Astrocyte of the hippocampus (primary cell): Measurements from ENCODE around the gene NF1.
A peak's percentile ranks its signal among the peaks of the same experiment; 100 is the strongest.
"Not testable (repeated sequence)": the region's sequence is repeated elsewhere in the genome, so short reads cannot be mapped to it uniquely, and the experiment has no call there.

Source experiments
- DNase-seq: peaks from one replicate; pipeline ENCODE4 v3.0.0; 2011; ENCODE audit warnings: low read depth, low spot score

NF1 gene

GRCh38 chr17:31094600-31095235 lies at the start of gene NF1:
Gene NF1 (plus strand): TSS chr17:31094977. CDS start chr17:31095310, 333 bp downstream.
- peak; percentile 99 for DNase-seq

- not testable (repeated sequence) for DNase-seq
These were observed 47.8 kb upstream of the NF1 start for GRCh38 chr17:31046856-31047425.

DNA sequence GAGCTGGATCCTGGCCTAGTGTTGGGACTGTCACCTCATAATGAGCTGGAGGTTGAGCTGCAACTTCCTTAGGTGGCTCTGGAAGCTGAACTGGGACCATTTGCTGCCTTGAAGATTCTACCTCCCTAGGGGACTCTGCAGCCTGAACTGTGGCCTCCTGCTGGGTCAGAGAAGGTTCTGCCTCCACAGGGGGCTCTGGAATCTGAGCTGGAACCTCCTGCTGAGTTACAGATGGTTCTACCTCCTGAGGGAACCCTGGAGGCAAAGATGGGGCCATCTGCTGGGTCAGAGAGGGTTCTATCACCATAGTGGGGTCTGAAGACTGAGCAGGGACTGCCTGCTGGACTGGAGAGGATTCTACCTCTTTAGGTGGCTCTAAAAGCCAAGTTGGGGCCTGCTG lies 46.6 kb upstream of the NF1 start:
- DNase-seq, result no peak

DNA sequence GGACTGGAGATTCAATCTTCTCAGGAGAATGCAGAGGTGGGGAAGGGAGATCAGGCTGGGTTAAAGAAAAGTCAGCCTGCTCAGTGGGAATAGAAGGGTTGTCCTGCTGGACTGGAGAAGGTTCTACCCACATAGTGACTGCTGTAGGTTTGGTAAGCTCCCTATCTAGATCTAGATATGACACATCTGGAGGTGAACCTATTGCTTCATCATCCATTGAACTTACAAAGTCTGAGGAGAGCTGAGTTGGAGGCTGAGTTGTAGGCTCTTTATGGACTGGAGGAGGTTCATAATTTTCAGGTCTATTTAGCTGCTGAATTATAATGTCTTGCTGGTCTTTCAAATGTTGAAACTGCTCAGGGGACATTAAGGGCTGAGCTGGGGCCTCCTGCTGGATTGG lies 46.0 kb upstream of the NF1 start:
- no peak for DNase-seq

DNA sequence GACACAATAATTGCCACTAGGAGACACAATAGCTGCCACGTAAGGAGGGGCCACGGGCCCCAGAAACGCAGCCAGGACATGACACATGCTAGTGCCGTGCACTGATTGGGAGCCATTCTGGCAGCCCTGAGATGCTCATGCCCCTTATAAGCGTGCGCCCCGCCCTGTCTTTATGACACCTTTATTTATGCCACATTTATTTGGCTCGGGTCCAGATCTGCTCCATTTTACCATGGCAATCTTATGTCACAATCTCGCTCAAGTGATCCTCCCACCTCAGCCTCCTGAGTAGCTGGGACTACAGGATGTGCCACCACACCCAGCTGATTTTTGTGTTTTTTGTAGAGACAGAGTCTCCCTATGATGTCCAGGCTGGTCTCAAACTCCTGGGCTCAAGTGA lies 43.8 kb upstream of the NF1 start:
- DNase-seq, result no peak

- no peak for DNase-seq
These were observed 43.3 kb upstream of the NF1 start for GRCh38 chr17:31051506-31051905.

- peak; percentile 95 for DNase-seq
These were observed 42.4 kb upstream of the NF1 start for GRCh38 chr17:31052187-31052889.

DNA sequence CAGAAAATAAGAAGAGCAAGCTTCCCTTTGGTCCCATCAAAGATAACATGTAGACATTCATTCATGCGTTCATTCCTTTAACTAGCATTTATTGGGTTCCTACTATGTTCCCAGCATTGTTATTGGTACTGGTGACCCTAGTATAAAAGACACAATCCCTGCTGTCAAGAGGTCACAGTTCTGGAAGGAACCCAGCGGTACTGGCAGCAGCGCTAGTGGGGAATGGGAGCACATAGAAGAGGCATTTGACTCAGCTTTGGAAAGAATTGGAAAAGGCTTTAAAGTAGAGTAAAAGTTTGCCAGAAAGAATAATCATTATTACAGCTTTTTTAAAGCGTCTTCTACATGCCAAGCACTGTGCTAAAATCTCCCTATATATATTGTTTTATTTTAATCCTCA lies 41.7 kb upstream of the NF1 start:
- peak; percentile 4 for DNase-seq

- no peak for DNase-seq
These were observed 40.0 kb upstream of the NF1 start for GRCh38 chr17:31054761-31055160.

DNA sequence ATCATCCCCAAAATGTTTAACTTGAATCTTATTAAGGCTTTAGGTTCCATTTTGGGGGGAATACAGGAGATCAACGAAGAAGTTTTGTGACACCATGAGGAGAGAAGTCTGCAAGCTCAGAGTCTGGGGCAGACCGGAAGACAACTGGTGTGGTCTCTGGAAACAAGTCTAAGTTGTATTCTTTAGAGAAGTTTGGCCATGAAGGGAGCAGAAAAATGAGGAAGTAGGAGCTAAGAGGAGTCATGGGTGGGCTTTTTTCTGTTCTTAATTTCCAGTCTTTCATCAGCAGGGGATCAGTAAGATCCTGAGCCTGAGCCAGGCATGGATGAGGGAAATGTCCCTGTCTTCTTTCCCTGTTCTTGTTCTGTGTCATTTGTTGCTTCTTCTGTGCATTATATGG lies 35.8 kb upstream of the NF1 start:
- DNase-seq, result no peak

GRCh38 chr17:31060791-31061550 lies 33.8 kb upstream of the NF1 start:
- no peak for DNase-seq

DNA sequence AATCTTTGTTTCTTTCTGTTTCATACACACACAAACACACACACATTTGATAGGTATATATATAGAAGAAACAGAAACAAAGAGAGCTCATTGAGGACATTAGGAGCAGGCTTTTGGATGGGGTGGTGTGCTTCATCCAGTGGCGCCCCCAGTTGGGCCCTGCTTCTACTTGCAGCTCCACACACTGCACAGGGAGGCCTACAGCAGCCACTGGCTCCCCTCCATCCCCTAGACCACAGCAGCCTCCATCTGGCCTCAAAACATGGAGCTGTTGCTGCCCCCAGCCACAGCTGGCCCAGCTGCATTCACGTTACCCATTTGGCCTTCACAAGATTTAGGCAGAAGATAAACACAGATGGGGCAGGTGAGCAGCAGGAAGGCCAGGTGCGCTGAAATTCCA lies 33.1 kb upstream of the NF1 start:
- no peak for DNase-seq

DNA sequence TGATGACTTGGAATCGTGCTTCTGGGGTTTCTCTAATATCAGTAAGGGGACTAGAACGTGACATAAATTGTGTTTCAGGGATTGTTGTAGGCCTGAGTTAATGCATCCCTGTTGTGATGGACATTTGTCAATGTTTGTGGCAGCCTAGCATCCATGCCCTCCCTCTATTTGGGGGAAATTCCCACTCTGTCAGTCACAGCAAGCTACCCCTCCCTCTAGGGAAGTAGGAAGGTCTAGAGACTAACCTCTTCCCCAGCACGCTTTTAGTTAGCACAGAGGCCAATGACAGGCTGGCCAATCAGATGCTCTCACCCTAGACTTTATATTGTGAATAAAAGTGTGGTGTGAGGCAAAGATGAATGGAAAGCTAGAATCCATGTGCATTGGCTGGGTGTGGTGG lies 32.4 kb upstream of the NF1 start:
- no peak for DNase-seq

DNA sequence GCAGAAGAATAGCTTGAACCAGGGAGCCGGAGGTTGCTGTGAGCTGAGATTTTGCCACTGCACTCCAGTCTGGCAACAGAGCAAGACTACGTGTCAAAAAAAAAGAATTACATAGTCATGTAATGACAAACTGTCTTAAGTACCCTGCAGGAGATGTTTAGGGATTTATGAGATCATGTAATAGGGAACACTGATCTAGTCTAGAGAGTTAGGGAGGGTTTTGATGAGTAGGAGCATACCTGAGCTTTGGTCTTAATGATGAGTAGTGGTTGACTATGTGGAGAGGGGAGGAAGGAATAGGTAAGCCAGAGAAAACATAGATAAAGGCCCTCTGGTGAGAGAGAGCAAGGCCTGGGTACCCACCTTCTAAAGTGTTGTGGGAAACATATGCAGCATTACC lies 30.1 kb upstream of the NF1 start:
- no peak for DNase-seq

DNA sequence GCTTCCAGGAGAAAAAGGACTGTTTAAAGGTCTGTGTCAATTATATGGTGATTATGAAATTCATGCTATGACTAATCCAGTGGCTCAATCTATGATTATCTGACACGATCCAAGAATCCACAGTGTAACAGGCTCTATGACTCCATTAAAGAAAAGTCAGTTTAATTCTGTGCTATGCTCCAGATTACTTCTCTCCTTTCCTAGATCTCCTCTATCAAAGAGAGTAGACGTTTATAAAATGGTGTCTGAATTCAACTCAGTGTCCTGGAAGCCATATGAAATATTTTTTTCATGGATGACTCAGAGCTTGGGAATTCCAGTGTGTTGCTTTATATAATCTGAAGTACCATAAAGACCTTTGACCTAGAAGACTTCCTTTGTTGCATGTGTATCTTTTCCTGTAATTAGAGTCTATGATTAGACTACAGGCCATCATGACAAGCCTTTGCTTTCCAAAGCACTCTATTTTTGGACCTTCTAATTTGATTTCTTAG lies 27.0 kb upstream of the NF1 start:
- DNase-seq, result peak; percentile 31

DNA sequence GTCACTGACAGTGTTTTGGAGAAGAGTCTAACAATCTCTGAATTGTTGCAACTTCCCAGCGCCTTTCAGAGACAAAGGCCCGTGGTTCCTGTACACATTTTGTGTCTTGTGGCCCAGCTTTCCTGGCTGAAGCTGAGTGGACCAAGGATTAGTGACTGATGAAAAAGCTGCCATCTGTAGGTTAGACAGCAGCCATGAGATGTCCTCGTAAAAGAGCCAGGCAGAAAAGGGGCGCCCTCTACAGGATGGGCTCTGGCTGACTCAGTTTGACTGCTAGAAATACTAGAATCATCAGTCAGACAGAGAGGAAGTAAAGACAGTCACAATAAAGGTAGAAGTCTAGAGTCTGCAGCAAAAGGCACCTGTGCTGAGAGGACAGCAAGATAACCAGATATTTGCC lies 26.5 kb upstream of the NF1 start:
- peak; percentile 9 for DNase-seq

DNA sequence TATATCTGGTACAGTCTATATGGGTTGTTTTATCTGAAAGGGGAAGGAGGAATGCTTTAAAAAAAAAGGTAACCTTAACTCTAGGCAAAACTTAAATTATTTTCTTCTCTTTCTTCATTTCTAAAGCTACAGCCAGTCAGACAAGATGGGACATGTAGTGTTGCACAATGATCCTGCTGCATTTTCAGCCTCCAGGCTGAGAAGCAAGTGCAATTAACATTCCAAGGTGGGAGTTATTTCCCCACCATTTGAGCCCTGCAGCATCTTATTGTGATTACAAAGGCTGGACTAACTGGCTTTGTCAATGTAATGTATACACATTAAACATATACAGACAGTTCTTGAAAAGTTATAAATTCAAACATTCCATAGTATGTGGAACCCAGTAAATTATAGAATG lies 22.6 kb upstream of the NF1 start:
- DNase-seq, result peak; percentile 15

DNA sequence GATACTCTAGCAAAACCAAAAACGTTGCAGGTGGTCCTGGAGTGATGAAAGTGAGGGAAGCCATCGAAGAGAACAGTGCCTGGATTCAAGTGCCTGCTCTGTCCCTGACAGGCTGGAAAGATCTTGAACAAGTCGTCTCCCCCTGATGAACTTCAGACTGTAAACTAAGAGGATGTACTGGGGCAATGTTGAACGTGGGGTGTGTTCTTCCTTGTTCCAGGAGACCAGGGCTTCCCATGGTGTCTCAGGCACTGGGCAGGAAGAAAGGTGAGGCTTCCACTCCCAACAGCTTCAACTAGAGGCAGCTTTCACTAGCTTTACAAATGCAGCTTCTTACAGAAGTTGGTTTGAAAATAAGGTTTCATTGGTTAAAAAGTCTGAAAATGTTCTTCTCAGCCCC lies 21.4 kb upstream of the NF1 start:
- DNase-seq, result no peak

DNA sequence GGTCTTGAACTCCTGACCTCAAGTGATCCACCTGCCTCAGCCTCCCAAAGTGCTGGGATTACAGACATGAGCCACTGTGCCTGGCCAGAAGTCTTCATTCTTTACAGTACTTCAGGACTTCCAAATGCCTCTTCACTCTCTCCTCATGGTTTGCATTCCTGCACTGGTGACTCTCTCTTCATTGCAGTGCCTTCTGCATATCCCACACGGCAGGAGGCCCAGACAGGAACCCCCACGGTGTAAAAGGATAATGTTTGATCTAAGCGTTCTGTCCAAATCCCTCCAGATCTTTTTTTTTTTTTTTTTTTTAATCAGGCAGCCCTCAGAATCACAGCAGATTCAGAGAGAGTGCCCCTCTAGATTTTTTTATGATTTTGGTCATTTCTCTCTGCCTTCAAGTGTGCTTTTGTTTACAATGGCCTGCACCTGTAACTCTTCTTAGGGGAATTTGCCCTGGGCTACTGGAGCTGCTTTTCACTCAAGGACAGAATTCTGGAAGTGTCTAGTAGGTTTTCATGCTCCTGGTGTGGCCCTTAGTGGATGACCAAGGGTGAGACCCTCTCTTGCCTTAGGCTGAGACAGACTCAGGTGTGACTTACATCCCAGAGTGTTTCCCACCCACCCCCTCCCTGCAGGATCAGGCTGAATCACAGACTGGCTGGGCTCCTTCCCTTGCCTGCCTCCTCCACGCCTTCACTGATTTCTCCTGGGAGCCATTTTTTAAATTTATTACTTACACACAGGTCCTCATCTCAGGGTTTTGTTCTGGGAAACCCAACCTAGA lies 19.8 kb upstream of the NF1 start:
- DNase-seq, result peak; percentile 75

DNA sequence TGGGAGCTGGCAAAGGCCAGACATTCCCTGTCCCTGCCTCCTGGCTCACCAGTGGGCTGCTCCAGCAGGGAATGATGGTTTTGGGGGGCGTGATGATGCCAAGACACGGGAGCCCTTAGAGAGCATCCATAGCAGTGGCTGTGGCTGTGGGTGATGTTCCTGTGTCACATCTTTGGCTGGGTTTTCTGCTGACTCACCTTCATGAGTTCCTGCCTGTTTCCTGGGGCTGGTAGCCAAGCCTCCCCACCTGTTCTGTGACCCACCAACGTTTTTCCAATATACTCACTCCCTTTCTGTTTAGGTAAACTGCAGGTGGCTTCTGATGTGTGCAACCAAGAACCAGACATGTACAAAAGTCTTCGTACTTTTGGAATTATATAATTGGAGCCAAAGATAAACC lies 16.5 kb upstream of the NF1 start:
- no peak for DNase-seq

- no peak for DNase-seq
These were observed 15.0 kb upstream of the NF1 start for GRCh38 chr17:31079731-31080130.

DNA sequence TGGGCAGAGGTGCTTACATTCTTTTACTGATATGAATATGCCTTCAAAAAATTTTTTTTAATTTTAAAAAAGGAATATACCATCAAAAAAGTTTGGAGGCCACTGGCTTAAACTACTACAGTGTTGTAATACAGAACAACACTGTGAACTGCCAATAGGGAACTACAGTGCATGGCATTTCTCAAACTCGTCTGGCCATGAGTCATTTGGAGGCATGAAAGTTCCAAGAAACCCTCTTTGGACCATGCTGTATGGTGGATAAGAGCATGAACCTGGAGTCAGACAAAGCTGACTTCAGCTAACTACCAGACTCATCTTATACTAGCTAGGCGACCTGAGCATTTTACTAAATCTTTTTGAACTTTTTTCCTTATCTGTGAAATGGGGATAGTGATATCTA lies 9.2 kb upstream of the NF1 start:
- DNase-seq, result peak; percentile 56
